ENCODE measurements around the gene KIF12. TPM values are rescaled to one million over a fixed set of nuclear protein-coding genes. Genes with fewer than 3 reads are reported as not detected.
A peak's percentile ranks its signal among the peaks of the same experiment; 100 is the strongest.

KIF12 gene
- total and polyA plus RNA-seq, 2 of the 13 experiments (the other 11 are each of a cell fraction or from before 2014, with no cell fraction given): 1.8 to 12.5 TPM

GRCh38 chr9:114123031-114123977 lies 24.2 kb upstream of the KIF12 start (continued):
- TF ChIP-seq MYPOP (CRISPR knock-in tag; IDR thresholded peaks at IDR 0.05) (no peak), KLF9 (CRISPR knock-in tag; IDR thresholded peaks at IDR 0.05; ENCODE audit: low read depth) (no peak), MXI1 (IDR thresholded peaks at IDR 0.05; ENCODE audit: borderline replicate concordance, low read depth, low read length) (no peak), KLF16 (CRISPR knock-in tag; IDR thresholded peaks at IDR 0.05) (0 out of 4 replicates have a peak, but pooled peaks of 1 of the 2 experiments have one; percentile 34), CSRNP1 (CRISPR knock-in tag; IDR thresholded peaks at IDR 0.05) (0 out of 2 replicates have a peak, but pooled peaks have one; percentile 27), HOMEZ (CRISPR knock-in tag; IDR thresholded peaks at IDR 0.05; ENCODE audit: low read depth) (no peak), ZNF20 (CRISPR knock-in tag; IDR thresholded peaks at IDR 0.05) (no peak), ELF3 (CRISPR knock-in tag; IDR thresholded peaks at IDR 0.05) (peak; percentile 35; the same call in 1 of the 2 replicates), NCOA2 (CRISPR knock-in tag; IDR thresholded peaks at IDR 0.05) (peak; percentile 88), ZNF251 (CRISPR knock-in tag; IDR thresholded peaks at IDR 0.05) (no peak), SOX13 (IDR thresholded peaks at IDR 0.05) (no peak), SOX13 (CRISPR knock-in tag; conservative IDR thresholded peaks at IDR 0.05 in 1 of 2, IDR thresholded peaks at IDR 0.05 in 1 of 2) (peak in 1 of 2 experiments; percentile 74; a peak in 1 of 4 replicates), ZNF556 (CRISPR knock-in tag; IDR thresholded peaks at IDR 0.05; ENCODE audit: borderline replicate concordance) (no peak), KDM3A (CRISPR knock-in tag; IDR thresholded peaks at IDR 0.05; ENCODE audit: low read depth) (no peak), PITX1 (CRISPR knock-in tag; IDR thresholded peaks at IDR 0.05) (peak; percentile 59), CHD2 (IDR thresholded peaks at IDR 0.05; ENCODE audit: low read depth, low read length) (no peak), GATAD2A (CRISPR knock-in tag; IDR thresholded peaks at IDR 0.05) (peak; percentile 85), MTA1 (CRISPR knock-in tag; IDR thresholded peaks at IDR 0.05; ENCODE audit: borderline replicate concordance) (peak; percentile 48; the same call in 1 of the 2 replicates), HOXA7 (CRISPR knock-in tag; IDR thresholded peaks at IDR 0.05) (no peak), GATAD1 (CRISPR knock-in tag; IDR thresholded peaks at IDR 0.05) (no peak), HMG20A (CRISPR knock-in tag; IDR thresholded peaks at IDR 0.05; ENCODE audit: borderline replicate concordance) (0 out of 2 replicates have a peak, but pooled peaks have one; percentile 29), ZBTB34 (CRISPR knock-in tag; IDR thresholded peaks at IDR 0.05) (no peak), ZNF766 (CRISPR knock-in tag; IDR thresholded peaks at IDR 0.05; ENCODE audit: borderline replicate concordance) (no peak), TBX2 (CRISPR knock-in tag; IDR thresholded peaks at IDR 0.05; ENCODE audit: borderline replicate concordance) (peak; percentile 59; the same call in 1 of the 2 replicates)
